Skeletal muscle satellite cell (primary cell): ENCODE results near the gene CBR3.

Experiments
- H3K27me3 ChIP-seq: 2 replicates; pipeline ENCODE4 v1.7.0; 2013; ENCODE audit warnings: low read length; ENCODE audit not compliant: control insufficient read depth, insufficient read depth
- H3K36me3 ChIP-seq: 2 replicates; pipeline ENCODE4 v1.7.0; 2013; ENCODE audit warnings: mild to moderate bottlenecking, control low read depth, low read length; ENCODE audit not compliant: insufficient read depth
- H3K4me1 ChIP-seq: 2 replicates; pipeline ENCODE4 v1.7.0; 2013; ENCODE audit warnings: low read length; ENCODE audit not compliant: control insufficient read depth, insufficient read depth
- H3K4me2 ChIP-seq: 2 replicates; pipeline ENCODE4 v1.7.0; 2013; ENCODE audit warnings: mild to moderate bottlenecking, low read length
- H3K4me3 ChIP-seq: 2 replicates; pipeline ENCODE4 v1.7.0; 2013; ENCODE audit warnings: low read length
- H3K9ac ChIP-seq: 2 replicates; pipeline ENCODE4 v1.7.0; 2013; ENCODE audit warnings: mild to moderate bottlenecking, low read depth, low read length, moderate library complexity
- H3K9me3 ChIP-seq: replicated peaks from 2 replicates; pipeline ENCODE4 v1.7.0; 2013; ENCODE audit warnings: mild to moderate bottlenecking, control low read depth, low read length

CBR3 gene

DNA sequence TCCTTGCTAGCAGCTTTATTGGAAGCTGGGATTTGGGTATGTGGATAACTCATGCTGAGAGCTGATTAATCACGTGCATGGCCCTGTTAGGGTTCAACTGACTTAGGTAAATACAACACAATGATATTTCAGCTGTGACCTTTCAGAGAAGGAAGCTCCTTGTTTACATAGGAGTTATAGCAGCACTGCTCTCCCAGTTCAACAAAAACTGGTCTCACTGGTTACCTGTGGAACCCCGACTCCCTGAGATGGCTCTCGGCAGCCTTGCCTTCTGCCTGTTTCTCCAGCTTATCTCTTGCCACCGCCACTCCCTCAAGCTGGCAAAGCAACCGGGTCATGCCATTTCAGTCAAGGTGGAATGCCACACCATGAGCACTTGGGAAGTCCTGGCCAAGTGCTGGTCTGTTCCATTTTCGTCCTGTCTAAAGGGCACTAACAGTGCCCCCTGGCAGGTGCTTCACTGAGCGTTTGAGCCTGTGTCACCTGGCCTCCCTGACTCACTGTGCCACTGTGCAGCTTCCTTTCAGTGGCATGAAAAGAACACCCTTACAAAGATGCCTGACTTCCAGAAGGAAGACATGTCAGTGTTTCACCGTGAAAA lies 53.3 kb downstream of the CBR3 start:
- Histone ChIP-seq H3K27me3 (no peaks in the 10 kb centered on the region), H3K36me3 (no peaks in the 10 kb centered on the region), H3K4me3 (no peak overlapping the region), H3K9me3 (no peaks in the 10 kb centered on the region), H3K9ac (no peak overlapping the region), H3K4me1 (no peaks in the 10 kb centered on the region), H3K4me2 (no peak overlapping the region)

GRCh38 chr21:36188937-36189336 lies 54.1 kb downstream of the CBR3 start:
- Histone ChIP-seq H3K4me3 (no peak overlapping the region), H3K9me3 (no peaks in the 10 kb centered on the region), H3K9ac (no peak overlapping the region), H3K27me3 (no peaks in the 10 kb centered on the region), H3K4me1 (no peaks in the 10 kb centered on the region), H3K36me3 (no peaks in the 10 kb centered on the region), H3K4me2 (no peak overlapping the region)

- H3K9me3 ChIP-seq: no peaks in the 10 kb centered on the region
- no peaks in the 10 kb centered on the region for H3K4me1 ChIP-seq
- H3K4me2 ChIP-seq: no peak overlapping the region
- no peaks in the 10 kb centered on the region for H3K36me3 ChIP-seq
- H3K4me3 ChIP-seq: no peak overlapping the region
- H3K9ac ChIP-seq: no peak overlapping the region
- no peaks in the 10 kb centered on the region for H3K27me3 ChIP-seq
These were observed 55.9 kb downstream of the CBR3 start for GRCh38 chr21:36190736-36191135.

DNA sequence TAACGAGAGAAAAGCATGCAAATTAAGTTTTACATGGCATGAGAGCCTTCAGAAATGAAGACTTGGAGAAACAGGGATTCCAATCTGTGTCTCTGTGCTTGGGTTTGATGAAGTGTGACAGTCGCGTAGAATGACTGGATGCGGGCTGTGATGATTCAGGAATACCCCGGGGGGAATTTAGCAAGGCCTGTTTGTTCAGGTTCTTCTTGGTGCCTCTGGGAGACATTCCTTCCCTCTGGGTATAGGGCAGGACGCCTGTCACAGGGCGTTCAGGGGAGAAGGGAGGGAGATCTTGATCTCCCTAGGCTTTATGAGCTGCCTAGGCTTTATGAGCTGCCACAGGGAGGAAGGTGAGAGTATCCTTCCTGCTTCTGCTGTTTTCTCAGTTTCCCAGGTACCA lies 58.3 kb downstream of the CBR3 start:
- Histone ChIP-seq H3K4me2 (no peak overlapping the region), H3K27me3 (no peaks in the 10 kb centered on the region), H3K4me3 (no peak overlapping the region), H3K9ac (no peak overlapping the region), H3K4me1 (no peaks in the 10 kb centered on the region), H3K36me3 (no peaks in the 10 kb centered on the region), H3K9me3 (no peaks in the 10 kb centered on the region)

- H3K4me3 ChIP-seq: no peak overlapping the region
- no peaks in the 10 kb centered on the region for H3K27me3 ChIP-seq
- no peak overlapping the region for H3K4me2 ChIP-seq
- H3K9ac ChIP-seq: no peak overlapping the region
- H3K4me1 ChIP-seq: no peaks in the 10 kb centered on the region
- no peaks in the 10 kb centered on the region for H3K9me3 ChIP-seq
- H3K36me3 ChIP-seq: no peaks in the 10 kb centered on the region
These were observed 59.1 kb downstream of the CBR3 start for GRCh38 chr21:36194024-36194423.

- no peaks in the 10 kb centered on the region for H3K36me3 ChIP-seq
These were observed 60.7 kb downstream of the CBR3 start for GRCh38 chr21:36195613-36196012.

More at GRCh38 chr21:36195613-36196012, 60.7 kb downstream of the CBR3 start:
- H3K4me3 ChIP-seq: no peak overlapping the region
- no peaks in the 10 kb centered on the region for H3K27me3 ChIP-seq
- no peaks in the 10 kb centered on the region for H3K9me3 ChIP-seq
- H3K4me1 ChIP-seq: no peaks in the 10 kb centered on the region
- H3K4me2 ChIP-seq: no peak overlapping the region
- H3K9ac ChIP-seq: no peak overlapping the region
